DND-41 (cell line): ENCODE measurements around the gene CANT1.

Source experiments
- CTCF ChIP-seq: IDR thresholded peaks from 2 replicates; pipeline ENCODE4 v1.5.1; 2012; ENCODE audit warnings: borderline replicate concordance, low read length, moderate library complexity, mild to moderate bottlenecking; ENCODE audit not compliant: poor library complexity, severe bottlenecking; ENCODE audit errors: extremely low read depth
- EZH2 ChIP-seq: IDR thresholded peaks from 3 replicates; pipeline ENCODE4 v1.6.1; 2012; ENCODE audit warnings: borderline replicate concordance, low read depth, mild to moderate bottlenecking, moderate library complexity, low read length, inconsistent platforms; ENCODE audit not compliant: severe bottlenecking

GRCh38 chr17:78991017-78991738, 18.4 kb downstream of the CANT1 start:
- no peak for TF ChIP-seq CTCF
- no peak for TF ChIP-seq EZH2
